ENCODE measurements around the gene PAX9. TPM values are rescaled to one million over a fixed set of nuclear protein-coding genes. Genes with fewer than 3 reads are reported as not detected.

Gene PAX9
- total and polyA plus RNA-seq, 2 donors (not counting 1 experiment from before 2014, with no cell fraction given): 0.03 TPM; not detected in 1

GRCh38 chr14:36721877-36722276 is 60.2 kb downstream of the PAX9 start:
- no peaks in the 10 kb centered on the region for H3K79me2 ChIP-seq (ENCODE audit: control insufficient read depth, insufficient read depth, low read length)
- H3K27me3 ChIP-seq (ENCODE audit: control insufficient read depth, insufficient read depth, low read length): no peaks in the 10 kb centered on the region
- no peak overlapping the region for H3K4me2 ChIP-seq (ENCODE audit: extremely low read depth, insufficient read depth, low read length)
- DNase-seq (ENCODE audit: low read depth in 2 of 2): no peak
- no peak overlapping the region for H3K27ac ChIP-seq (ENCODE audit: insufficient read depth, low read length)
- no peaks in the 10 kb centered on the region for H3K36me3 ChIP-seq (ENCODE audit: control insufficient read depth, insufficient read depth, low read length)
- H2AFZ ChIP-seq (ENCODE audit: low read length): no peak overlapping the region
- no peak overlapping the region for H3K4me3 ChIP-seq (replicated peaks in 1 of 4; ENCODE audit: control extremely low read depth in 1 of 4, insufficient read depth in 1 of 4, low read depth in 3 of 4, low read length in 4 of 4)
- no peaks in the 10 kb centered on the region for H3K4me1 ChIP-seq (ENCODE audit: control insufficient read depth, extremely low read depth, insufficient read depth, low read length)
- no peaks in the 10 kb centered on the region for H3K9me3 ChIP-seq (ENCODE audit: control insufficient read depth, insufficient read depth, low read depth, low read length)
- TF ChIP-seq, protein P1, sequence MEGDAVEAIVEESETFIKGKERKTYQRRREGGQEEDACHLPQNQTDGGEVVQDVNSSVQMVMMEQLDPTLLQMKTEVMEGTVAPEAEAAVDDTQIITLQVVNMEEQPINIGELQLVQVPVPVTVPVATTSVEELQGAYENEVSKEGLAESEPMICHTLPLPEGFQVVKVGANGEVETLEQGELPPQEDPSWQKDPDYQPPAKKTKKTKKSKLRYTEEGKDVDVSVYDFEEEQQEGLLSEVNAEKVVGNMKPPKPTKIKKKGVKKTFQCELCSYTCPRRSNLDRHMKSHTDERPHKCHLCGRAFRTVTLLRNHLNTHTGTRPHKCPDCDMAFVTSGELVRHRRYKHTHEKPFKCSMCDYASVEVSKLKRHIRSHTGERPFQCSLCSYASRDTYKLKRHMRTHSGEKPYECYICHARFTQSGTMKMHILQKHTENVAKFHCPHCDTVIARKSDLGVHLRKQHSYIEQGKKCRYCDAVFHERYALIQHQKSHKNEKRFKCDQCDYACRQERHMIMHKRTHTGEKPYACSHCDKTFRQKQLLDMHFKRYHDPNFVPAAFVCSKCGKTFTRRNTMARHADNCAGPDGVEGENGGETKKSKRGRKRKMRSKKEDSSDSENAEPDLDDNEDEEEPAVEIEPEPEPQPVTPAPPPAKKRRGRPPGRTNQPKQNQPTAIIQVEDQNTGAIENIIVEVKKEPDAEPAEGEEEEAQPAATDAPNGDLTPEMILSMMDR (conservative IDR thresholded peaks at IDR 0.05 in 1 of 2, IDR thresholded peaks at IDR 0.05 in 1 of 2; ENCODE audit: low read depth in 1 of 2, low read length in 2 of 2): no peak
- TF ChIP-seq EZH2 (IDR thresholded peaks at IDR 0.05; ENCODE audit: low read length, missing control alignments): no peak
- H3K9ac ChIP-seq (ENCODE audit: insufficient read depth, low read length): no peak overlapping the region
- H4K20me1 ChIP-seq (ENCODE audit: control insufficient read depth, extremely low read depth, insufficient read depth, low read length): no peaks in the 10 kb centered on the region

GRCh38 chr14:36723530-36723929 is 61.9 kb downstream of the PAX9 start:
- Histone ChIP-seq H3K4me2 (ENCODE audit: extremely low read depth, insufficient read depth, low read length) (no peak overlapping the region), H3K79me2 (ENCODE audit: control insufficient read depth, insufficient read depth, low read length) (no peaks in the 10 kb centered on the region), H3K36me3 (ENCODE audit: control insufficient read depth, insufficient read depth, low read length) (no peaks in the 10 kb centered on the region), H3K4me1 (ENCODE audit: control insufficient read depth, extremely low read depth, insufficient read depth, low read length) (no peaks in the 10 kb centered on the region), H3K27ac (ENCODE audit: insufficient read depth, low read length) (no peak overlapping the region), H4K20me1 (ENCODE audit: control insufficient read depth, extremely low read depth, insufficient read depth, low read length) (no peaks in the 10 kb centered on the region), H3K4me3 (replicated peaks in 1 of 4; ENCODE audit: control extremely low read depth in 1 of 4, insufficient read depth in 1 of 4, low read depth in 3 of 4, low read length in 4 of 4) (no peak overlapping the region), H2AFZ (ENCODE audit: low read length) (no peak overlapping the region), H3K9ac (ENCODE audit: insufficient read depth, low read length) (no peak overlapping the region), H3K9me3 (ENCODE audit: control insufficient read depth, insufficient read depth, low read depth, low read length) (no peaks in the 10 kb centered on the region), H3K27me3 (ENCODE audit: control insufficient read depth, insufficient read depth, low read length) (no peaks in the 10 kb centered on the region)
- TF ChIP-seq, protein P1 (conservative IDR thresholded peaks at IDR 0.05 in 1 of 2, IDR thresholded peaks at IDR 0.05 in 1 of 2; ENCODE audit: low read depth in 1 of 2, low read length in 2 of 2): no peak
- TF ChIP-seq EZH2 (IDR thresholded peaks at IDR 0.05; ENCODE audit: low read length, missing control alignments): no peak
- no peak for DNase-seq (ENCODE audit: low read depth in 2 of 2)

GRCh38 chr14:36724162-36724561 is 62.5 kb downstream of the PAX9 start:
- no peak overlapping the region for H3K9ac ChIP-seq (ENCODE audit: insufficient read depth, low read length)
- no peaks in the 10 kb centered on the region for H3K9me3 ChIP-seq (ENCODE audit: control insufficient read depth, insufficient read depth, low read depth, low read length)
- no peaks in the 10 kb centered on the region for H4K20me1 ChIP-seq (ENCODE audit: control insufficient read depth, extremely low read depth, insufficient read depth, low read length)
- H2AFZ ChIP-seq (ENCODE audit: low read length): no peak overlapping the region
- no peak for DNase-seq (ENCODE audit: low read depth in 2 of 2)
- no peaks in the 10 kb centered on the region for H3K36me3 ChIP-seq (ENCODE audit: control insufficient read depth, insufficient read depth, low read length)
- no peaks in the 10 kb centered on the region for H3K27me3 ChIP-seq (ENCODE audit: control insufficient read depth, insufficient read depth, low read length)
- no peaks in the 10 kb centered on the region for H3K4me1 ChIP-seq (ENCODE audit: control insufficient read depth, extremely low read depth, insufficient read depth, low read length)
- TF ChIP-seq, protein P1 (conservative IDR thresholded peaks at IDR 0.05 in 1 of 2, IDR thresholded peaks at IDR 0.05 in 1 of 2; ENCODE audit: low read depth in 1 of 2, low read length in 2 of 2): no peak
- TF ChIP-seq EZH2 (IDR thresholded peaks at IDR 0.05; ENCODE audit: low read length, missing control alignments): no peak
- no peaks in the 10 kb centered on the region for H3K79me2 ChIP-seq (ENCODE audit: control insufficient read depth, insufficient read depth, low read length)
- H3K27ac ChIP-seq (ENCODE audit: insufficient read depth, low read length): no peak overlapping the region
- no peak overlapping the region for H3K4me3 ChIP-seq (replicated peaks in 1 of 4; ENCODE audit: control extremely low read depth in 1 of 4, insufficient read depth in 1 of 4, low read depth in 3 of 4, low read length in 4 of 4)
- H3K4me2 ChIP-seq (ENCODE audit: extremely low read depth, insufficient read depth, low read length): no peak overlapping the region
